HG03039 (cell line): Measurements from ENCODE around the gene C8B.

Experiments used
- ATAC-seq: cut with Tn5 transposase; IDR thresholded peaks from one replicate; pipeline ENCODE4 v1.9.1; 2021; ENCODE audit warnings: mild to moderate bottlenecking, moderate library complexity; ENCODE audit not compliant: unreplicated experiment

Gene C8B

DNA sequence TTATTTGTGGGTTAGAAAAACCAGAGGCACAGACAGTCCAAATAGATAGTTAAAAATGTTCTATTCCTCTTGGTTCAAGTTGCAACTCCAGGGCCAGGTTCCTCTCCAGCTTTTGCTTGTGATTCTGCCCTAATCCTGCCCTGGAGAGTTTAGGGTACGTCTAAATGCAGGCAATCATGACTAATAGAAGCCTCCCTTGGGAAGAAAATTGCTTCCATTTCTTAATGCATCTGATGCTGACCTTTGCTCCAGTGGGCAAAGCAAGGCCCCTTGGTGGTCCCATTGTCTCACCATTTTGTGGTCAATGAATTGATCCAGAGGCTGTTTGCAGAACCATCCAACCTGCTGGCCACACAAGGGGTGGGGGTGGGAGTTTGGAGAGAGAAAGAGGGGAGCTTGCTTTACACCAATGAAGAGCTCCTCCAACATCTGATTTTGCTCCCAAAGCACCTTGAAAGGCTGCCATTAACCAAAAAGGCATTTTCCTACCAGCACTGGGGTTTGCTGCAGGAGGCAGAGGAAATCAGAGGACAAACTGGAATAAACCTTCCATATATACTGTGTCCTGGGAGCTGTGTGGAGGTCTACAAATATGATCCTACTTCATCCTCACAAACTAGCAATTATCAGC is 31.3 kb downstream of the C8B start:
- ATAC-seq: no peak

DNA sequence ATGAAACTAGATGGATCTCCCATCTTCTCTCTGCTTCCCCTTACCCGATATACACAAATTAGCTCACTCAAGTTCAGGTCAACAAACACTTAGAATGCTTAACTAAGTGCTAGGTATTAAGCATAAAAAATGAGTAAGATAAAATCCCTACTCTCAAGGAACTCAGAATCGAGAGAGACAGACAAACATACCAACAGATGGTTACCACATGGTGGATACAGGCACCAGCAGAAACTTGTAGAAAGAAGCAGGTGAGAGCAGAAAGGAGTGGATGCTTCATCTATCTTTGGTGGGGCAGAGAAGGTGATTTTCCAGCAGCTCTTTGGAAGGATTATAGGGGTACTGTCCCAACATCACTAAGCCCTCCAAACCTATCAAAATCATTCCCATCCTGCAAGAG is 32.2 kb downstream of the C8B start:
- ATAC-seq: no peak

DNA sequence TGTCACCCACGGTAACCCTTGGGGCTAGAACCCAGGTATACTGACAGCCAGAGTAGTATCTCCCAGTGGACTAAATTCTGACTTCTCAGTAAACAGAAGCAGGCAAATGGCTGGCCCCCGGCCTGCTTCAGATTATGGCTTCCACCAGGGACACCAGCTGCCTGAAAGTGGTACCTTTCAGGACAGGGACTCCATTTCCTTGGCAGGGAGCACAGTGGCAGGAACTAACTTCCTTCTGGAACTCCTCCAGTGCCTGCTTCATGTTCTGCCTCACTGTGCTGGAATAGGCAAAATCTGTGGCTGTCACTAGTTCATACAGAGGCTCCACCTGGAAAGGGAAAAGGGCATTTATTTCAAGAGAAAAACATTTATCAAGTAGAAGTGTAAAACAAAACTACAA is 32.7 kb downstream of the C8B start:
- ATAC-seq: no peak

DNA sequence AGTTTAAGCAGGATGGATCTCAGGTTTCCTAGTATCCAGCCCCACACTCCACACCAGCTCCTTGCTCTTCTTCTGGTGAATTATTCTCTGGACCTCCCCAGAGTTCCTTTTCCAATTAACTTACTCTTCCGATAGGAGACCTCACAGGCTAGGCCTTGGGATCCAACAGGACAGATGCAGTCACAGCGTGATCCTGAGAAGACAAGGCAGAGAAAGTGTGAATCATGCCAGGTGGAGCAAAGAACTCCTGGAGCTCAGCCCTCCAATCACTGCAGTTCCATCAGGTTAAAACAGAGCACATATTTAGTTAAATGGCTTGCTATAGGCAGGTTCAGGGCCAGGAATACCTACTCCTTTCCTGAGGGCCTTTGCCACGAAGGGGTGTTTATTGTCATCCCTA is 34.1 kb downstream of the C8B start:
- ATAC-seq: no peak

DNA sequence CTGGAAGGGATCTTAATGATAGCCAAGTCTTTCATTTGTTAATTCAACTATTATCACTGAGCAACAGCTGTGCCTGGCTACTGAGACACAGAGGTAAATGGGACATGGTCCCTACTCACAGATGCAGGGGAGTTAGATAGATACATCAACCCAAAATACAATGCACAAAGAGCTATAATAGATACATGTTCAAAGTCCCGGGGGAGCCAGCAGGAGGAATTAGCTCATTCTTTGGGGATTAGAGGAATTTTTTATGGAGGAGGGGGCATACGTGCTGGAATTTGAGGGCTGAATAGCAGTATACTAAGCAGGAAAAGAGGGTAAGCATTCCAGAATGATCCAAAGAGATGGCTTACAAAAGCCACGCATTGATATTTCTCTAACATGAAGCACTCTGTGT is 34.6 kb downstream of the C8B start:
- ATAC-seq: no peak

DNA sequence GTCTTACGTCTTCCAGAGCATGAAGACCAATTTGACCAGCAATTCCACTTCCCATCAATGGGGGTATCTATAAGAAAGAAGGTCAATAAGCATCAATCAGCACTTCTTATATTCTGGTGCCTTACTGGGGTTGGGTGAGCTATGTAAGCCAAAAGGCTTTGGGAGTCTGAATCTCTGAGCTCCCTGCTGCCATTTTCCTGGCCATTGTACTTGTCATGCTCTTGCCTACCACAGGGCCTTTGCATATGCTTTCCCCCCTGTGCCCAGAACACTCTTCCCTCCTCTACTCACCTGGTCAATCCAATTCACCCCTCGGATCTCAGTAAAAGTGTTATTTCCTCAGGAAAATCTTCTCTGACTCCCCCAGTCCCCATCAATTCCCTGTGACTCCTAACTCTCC is 36.3 kb downstream of the C8B start:
- no peak for ATAC-seq

DNA sequence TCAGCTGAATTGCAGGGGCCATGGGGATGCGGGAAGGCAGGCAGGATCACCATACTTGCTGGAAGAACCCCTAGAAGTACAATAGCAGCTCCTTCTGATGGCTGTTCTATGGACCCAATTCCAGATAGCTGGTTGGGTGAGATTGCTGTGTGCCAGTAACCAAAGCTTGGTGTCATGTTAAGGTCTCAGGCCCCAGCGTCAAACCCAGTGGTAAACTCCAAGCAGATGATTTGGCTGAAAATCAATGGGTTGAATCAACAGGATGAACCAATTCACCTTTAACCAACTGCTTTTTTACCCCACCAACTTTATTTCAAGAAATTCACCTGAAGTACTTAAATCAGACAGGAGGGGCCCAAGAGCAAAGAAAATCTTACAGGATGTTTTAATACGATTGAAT is 37.8 kb downstream of the C8B start:
- ATAC-seq: no peak

DNA sequence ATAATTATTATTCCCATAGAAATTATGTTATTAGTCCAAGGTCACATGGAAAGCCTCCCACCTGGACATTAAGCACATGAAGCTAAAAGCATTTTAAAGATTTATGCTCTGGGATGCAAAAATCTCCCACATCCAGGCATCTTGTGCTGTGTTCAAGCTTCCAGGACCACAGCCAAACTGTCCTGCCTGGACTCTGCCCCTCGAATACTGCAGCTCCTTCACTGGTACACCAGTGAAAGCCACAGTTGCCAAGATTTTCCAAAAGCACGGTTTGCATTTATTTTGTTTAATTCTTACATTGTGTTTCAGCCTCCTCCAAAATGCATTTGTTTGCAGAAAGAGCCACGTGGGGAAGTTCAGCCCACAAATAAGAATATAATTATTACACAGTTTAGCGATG is 38.6 kb downstream of the C8B start:
- no peak for ATAC-seq

DNA sequence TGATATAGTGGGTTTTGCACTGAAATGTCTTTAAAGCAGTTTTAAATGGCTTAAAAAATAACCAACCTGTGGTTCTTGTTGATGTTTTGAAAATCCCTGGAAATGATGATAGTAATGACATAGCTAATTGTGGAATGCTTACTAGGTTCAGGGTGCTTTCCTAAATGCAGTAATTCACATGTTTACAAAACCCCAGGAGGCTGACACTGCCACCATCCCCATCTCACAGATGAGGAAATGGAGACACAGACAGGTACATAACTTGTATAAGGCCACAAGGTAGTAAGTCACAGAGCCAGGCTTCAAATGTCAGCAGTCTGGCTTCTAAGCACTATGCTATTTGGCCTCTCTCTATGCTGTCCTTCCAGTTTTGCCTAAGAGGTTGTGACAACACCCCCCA is 40.6 kb downstream of the C8B start:
- no peak for ATAC-seq

DNA sequence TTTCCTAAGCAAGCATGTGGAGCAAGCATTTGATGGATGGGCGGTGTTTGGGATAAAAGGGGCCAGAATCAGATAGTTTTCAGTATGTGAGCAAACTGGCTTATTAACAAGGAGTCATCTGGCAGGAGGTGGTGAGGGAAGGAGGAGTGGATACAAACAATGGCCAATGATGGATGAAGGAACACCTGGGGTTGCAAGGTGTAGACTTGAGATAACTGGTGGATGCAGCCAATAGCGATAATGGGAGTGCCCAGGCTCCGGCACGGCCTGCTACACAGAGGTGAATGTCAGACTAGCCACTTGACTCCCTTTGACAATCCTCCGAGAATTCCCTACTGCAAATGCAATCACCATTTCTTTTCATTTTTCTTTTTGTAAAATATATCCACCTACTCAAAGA is 41.7 kb downstream of the C8B start:
- no peak for ATAC-seq

DNA sequence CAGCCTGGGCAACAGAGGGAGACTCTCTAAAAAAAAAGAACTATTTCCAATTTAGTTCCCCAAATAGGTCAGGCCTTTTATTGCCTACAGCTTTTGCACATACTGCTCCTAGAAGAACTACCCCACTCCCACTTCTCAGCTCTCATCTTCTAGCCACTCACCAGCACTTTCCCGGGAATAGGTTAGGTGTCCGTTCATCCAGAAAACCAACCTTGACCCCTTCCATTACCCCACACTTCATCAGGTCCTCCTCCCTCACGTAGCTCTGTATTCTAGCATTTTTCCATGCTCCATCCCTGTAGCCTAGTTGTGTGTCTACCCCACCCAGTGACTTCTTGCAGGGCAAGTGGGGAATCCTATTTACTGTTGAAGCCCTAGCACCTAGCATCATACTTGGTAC is 42.6 kb downstream of the C8B start:
- ATAC-seq: no peak

DNA sequence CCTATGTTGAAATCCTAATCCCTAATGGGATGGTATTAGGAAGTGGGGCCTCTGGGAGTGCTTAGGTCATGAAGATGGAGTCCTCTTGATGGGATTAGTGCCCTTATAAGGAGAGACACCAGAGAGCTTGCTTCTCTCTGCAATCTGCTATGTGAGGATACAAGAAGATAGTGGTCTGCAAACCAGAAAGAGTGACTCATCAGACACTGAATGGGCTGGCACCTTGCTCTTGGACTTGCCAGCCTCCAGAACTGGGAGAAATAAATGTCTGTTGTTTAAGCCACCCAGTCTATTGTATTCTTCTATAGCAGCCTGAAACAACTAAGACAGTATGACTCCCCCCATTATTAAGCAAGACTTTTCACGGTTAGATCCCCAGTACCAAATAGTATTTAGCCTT is 43.3 kb downstream of the C8B start:
- ATAC-seq: no peak

DNA sequence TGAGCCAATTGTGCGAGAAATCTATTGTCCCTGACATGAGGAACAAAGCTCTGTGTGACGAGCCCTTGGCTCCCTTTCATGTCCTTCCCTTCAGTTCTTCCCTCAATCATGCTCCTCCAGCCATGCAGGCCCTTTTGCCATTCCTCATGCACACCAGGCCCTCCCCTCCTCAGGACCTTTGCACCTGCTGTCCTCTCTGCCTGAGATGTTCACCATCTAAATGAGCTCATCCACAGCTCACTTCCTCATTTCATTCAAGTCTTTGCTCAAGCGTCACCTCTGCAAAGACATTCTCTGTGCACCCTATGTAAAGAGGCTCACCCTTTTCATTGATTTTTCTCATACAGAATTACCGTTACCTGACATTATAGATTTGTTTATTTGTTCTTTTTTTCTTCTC is 43.7 kb downstream of the C8B start:
- ATAC-seq: no peak

DNA sequence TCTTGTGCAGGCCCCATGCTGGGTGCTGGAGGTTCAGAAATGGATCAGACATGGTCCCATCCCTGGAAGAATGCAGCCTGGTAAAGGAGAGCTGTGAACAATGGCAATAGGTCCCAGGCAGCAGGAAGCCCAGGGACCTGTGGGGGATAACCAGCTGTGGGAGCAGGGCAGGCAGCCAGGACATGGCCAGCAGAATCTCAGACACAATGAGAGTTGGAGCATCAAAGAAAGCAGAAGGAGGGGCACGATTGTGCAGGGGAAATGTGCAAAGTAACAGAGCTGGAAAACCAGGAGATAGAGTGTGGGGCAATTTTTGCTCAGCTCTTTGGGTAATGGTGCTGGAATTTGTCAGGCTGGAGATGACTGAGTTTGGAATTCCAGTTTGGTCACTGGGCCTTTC is 44.3 kb downstream of the C8B start:
- no peak for ATAC-seq

DNA sequence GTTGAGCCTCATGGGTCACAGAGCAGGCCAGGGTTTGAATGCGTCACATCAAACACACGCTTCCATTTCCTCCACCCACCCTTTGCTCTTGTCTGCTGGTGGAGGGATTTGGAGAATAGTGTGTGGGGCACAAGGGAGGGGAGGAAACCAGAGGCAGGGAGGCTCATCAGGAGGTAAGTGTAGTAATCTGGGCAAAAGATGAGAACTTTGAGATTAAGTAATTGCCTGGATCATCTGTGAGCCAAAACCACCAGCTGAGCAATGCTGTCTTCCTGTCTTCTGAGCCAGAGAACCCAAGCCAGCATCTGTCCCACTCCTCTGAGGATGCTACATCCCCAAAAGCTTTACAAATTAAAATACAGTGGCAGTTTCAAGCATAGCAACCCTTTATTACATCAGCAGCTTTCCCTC is 45.2 kb downstream of the C8B start:
- ATAC-seq: no peak

DNA sequence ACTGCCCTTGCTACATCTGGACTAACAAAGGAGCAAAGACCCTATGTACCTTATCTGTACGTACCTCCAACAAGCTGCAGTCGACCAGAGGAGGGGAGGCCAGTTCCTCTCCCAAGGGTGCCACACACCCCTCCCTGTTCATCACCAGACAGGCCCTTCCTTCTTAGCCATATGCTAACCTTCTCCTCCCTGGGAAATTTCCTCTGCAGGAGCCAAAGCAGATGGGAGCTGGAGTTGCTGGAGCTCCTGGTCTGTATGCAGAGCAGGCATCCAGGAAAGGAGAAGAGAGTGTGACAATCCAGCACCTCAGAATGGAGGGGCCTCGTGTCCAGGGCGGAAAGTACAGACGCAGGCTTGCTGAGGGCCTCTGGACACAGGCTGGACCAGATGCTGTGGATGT is 48.5 kb downstream of the C8B start:
- ATAC-seq: no peak

DNA sequence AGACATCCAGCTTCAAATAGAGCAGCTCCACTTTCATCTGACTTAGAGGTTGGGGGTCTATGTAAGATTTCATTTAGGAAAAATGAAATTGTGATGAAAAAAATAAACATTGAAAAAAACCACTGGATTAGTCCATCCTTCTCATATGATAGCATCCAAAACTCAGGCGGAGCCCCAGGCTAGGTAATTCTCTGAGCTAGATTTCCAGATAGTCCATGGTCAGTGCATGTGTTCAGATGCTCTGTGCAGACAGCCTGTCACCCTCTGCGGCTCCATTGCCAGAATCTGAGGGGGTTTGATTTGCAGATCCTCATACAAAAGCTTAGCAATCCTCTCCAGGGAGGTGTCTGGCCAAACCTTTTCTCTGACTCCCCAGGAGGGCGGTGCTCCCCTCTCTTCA is 49.2 kb downstream of the C8B start:
- ATAC-seq: no peak

DNA sequence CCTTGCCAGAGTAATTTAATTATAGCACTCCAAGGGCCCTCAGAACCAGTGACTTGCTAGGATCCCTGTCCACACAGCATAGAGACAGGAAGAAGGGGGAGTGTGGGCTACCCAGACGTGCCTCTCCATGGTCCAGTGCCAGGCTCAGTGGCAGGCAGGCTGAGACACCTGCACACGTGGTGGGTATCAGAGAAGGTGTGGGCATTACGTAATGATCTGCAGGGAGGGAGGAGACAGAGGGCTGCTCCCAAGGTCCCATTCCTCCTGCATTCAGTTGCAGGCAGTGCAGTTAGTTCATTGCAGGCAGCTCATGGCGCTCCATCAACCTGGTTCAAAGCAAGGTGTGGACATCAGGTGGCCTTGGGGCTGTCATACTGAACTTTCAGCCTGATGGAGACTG is 49.9 kb downstream of the C8B start:
- no peak for ATAC-seq

DNA sequence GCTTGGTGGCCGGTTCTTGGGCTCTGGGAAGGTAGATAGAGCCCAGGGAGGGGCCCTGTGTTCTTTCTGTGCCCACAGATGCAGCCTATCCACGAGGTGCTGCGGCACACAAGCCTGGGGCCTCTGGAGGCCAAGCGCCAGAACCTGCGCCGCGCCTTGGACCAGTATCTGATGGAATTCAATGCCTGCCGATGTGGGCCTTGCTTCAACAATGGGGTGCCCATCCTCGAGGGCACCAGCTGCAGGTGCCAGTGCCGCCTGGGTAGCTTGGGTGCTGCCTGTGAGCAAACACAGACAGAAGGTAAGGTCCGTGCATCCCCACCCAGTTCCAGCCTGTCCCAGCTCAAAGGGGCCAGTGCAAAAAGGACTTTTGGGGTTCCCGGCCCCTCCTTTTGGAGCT is 53.5 kb downstream of the C8B start:
- no peak for ATAC-seq

DNA sequence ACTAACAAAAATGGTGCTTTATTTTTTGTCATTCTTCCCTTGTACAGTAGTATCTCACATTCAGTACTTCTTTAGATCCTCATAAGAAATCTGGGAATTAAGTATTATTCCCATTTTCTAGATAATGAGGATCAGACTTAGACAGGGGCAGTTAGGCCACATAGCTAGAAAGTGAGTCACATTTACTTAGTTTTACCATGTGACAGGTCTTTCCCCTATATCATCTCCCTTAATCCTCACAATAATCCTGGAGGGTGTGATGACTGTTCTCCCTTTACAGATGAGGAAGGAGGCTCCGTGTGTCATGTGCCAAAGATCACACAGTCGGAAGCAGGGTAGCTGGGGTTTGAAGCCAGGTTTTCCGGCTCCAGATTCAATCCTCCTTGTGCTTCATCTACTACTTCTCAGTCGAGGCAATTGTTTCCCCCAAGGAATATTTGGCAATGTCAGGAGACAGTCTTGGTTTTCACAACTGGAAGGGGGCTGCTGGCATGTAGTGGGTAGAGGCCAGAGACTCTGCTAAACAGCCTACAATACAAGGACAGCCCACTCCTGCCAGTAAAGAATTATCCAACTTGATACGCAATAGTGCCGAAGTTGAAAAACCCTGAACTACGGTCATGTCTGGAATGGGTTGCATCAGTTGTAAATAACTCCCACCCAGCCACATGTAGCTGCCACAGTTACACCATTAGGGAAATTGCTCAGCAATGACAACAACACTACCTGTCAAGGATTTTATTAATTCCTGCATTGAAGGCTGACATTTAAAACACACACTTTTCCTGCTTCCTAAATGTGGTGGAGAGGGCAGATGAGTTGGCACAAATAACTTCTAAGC is 54.5 kb downstream of the C8B start:
- no peak for ATAC-seq

DNA sequence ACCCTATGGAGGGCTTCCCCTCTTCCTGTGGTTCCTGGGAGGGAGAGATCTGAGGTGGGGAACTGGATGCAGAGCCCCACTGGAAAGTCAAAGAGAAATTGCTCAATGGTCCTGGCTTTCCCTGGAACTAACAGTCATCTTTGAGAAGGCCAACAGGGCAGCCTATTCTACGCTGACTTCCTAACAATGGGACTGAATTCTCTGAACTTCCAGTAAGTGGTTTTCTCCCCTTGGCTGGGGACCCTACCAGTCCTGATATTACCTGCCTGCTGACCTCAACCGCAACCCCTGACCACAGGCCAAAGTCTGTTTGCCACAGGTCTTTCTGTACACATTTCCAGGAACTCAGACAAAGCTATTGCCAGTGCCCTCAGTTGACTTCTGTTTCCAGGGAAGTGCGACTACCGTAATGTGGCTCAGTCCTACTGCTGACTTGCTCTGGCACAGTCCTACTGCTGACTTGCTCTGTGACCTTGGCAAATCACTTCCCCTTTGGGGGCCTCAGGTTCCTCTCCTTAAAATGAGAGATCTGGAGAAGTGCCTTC is 55.3 kb downstream of the C8B start:
- no peak for ATAC-seq

DNA sequence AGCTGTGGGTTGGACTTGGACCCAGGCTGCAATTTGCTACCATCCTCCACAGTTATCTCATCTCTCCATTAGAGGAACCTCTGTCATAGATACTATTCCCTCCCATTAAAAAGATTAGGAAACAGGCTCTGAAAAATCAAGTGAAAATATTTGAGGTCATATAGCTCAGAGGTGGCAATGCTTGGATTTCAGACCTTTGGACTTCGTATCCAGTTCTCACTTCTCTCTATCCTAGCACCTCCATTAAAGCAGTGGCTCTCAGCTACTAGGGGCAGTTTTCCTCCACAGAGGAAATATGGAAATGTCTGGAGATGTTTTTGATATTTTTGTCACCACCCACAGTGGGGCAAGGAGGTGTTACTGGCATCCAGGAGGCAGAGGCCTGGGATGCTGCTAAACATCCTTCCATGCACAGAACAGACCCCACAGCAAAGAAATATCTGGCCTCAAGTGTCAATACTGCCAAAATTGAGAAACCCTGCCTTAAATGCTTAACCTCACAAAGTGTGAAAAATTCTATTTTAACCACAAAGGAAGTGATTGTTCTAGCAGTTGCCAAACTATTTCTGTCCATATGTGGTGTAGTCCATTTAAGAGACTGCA is 57.1 kb downstream of the C8B start:
- no peak for ATAC-seq
